Gastrocnemius medialis (tissue), 4 donors: ENCODE measurements around the gene AFF3.

Experiments used
- CTCF ChIP-seq, 5 experiments: fragments of 450-650 bp in 3 of 5; fragments of 200-600 bp in 2 of 5; sonication (generic) in 2 of 5; IDR thresholded peaks in 4 of 5; conservative IDR thresholded peaks in 1 of 5; 1 replicate in 4 of 5; 2 replicates in 1 of 5; pipeline ENCODE4 v1.5.1; 2016 to 2019; ENCODE audit warnings: antibody characterized with exemption in 5 of 5, mild to moderate bottlenecking in 3 of 5, moderate library complexity in 3 of 5
- POLR2A ChIP-seq, 2 donors: fragments of 450-650 bp; IDR thresholded peaks; one replicate each; pipeline ENCODE4 v1.6.1; 2017; ENCODE audit warnings: antibody characterized with exemption in 2 of 2, mild to moderate bottlenecking in 2 of 2, moderate library complexity in 2 of 2

- TF ChIP-seq CTCF (IDR thresholded peaks at IDR 0.05 in 4 of 5, conservative IDR thresholded peaks at IDR 0.05 in 1 of 5): no peak
- no peak for TF ChIP-seq POLR2A (IDR thresholded peaks at IDR 0.05)
Measured at GRCh38 chr2:99644419-99644787, 498.0 kb downstream of the AFF3 start.
